ENCODE measurements around the gene ADGRD1.

Gene ADGRD1

DNA sequence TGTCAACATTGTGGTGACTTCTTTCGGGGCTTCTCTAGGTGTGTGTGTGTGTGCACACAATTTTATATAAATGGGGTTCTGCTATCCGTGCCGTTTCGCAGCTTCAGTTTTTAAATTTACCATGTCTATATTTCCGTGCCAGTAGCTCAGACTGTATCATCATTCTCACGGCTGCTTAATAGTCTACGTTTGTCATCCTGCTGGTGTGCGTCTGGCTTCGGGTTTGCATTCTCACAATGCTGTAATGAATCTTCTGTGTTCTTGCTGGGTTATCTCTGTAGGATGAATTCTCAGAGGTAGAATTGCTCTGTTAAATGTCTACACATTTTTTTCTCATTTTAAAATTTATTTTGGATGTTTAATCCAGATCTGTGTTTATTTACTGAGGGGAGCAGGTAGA, 73.6 kb downstream of the ADGRD1 start:
- no peaks in the 10 kb centered on the region for H3K4me1 ChIP-seq (ENCODE audit: insufficient read depth, low read length, severe bottlenecking)
- no peaks in the 10 kb centered on the region for H4K20me1 ChIP-seq (ENCODE audit: insufficient read depth, low read length)
- no peaks in the 10 kb centered on the region for H3K9me3 ChIP-seq (ENCODE audit: low read length)
- no peaks in the 10 kb centered on the region for H3K9me2 ChIP-seq (ENCODE audit: low read depth, low read length)
- H3K79me2 ChIP-seq (ENCODE audit: insufficient read depth, low read length) = no peaks in the 10 kb centered on the region
- no peak overlapping the region for H3K9ac ChIP-seq (ENCODE audit: low read length)
- H3K27me3 ChIP-seq (ENCODE audit: insufficient read depth, low read length) = no peaks in the 10 kb centered on the region
- H3K4me3 ChIP-seq (ENCODE audit: low read depth, low read length, poor library complexity, severe bottlenecking) = no peak overlapping the region
- no peak overlapping the region for H3K27ac ChIP-seq (ENCODE audit: low read depth, low read length, poor library complexity, severe bottlenecking)
- H3K36me3 ChIP-seq (ENCODE audit: insufficient read depth, low read length) = no peaks in the 10 kb centered on the region
- TF ChIP-seq, protein P1, sequence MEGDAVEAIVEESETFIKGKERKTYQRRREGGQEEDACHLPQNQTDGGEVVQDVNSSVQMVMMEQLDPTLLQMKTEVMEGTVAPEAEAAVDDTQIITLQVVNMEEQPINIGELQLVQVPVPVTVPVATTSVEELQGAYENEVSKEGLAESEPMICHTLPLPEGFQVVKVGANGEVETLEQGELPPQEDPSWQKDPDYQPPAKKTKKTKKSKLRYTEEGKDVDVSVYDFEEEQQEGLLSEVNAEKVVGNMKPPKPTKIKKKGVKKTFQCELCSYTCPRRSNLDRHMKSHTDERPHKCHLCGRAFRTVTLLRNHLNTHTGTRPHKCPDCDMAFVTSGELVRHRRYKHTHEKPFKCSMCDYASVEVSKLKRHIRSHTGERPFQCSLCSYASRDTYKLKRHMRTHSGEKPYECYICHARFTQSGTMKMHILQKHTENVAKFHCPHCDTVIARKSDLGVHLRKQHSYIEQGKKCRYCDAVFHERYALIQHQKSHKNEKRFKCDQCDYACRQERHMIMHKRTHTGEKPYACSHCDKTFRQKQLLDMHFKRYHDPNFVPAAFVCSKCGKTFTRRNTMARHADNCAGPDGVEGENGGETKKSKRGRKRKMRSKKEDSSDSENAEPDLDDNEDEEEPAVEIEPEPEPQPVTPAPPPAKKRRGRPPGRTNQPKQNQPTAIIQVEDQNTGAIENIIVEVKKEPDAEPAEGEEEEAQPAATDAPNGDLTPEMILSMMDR (IDR thresholded peaks at IDR 0.05; ENCODE audit: low read length) = no peak
- TF ChIP-seq EZH2 (IDR thresholded peaks at IDR 0.05; ENCODE audit: borderline replicate concordance, low read length) = no peak
- H2AFZ ChIP-seq (ENCODE audit: low read length) = no peak overlapping the region
- no peak overlapping the region for H3K4me2 ChIP-seq (ENCODE audit: low read length)
- H3F3A ChIP-seq (ENCODE audit: insufficient read depth, low read length) = no peaks in the 10 kb centered on the region

DNA sequence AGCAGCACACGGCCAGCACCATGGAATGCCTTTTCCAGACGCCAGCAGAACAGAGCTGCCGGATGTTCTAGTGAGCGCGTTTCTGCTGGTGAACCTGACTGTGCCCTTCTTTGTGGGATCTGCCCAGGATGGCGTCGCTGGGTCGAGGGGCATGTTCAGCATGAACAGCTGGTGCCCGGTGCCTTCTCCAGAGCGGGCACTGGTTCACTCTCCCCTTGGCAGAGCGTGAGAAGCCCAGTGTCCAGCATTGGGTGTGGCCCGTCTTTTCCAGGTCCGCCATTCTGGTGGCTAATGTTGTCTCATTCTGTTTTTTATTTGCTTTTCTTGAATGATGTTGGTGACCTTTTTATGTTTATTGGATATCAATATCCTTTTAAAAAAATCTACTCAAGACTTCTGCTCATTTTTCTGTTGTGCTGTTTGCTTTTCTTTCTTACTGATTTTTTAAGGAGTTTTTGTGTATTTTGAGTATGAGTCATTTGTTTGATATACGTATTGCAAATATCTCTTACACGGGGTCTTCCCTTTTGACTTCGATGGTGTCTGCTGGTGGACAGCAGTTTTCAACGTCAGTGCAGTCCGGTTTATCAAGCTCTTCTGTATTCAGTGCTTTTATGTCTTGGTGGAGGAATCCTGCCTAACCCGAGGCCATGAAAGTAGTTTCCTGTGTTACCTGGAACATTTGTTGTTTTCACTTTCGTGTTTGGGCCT, 74.3 kb downstream of the ADGRD1 start:
- Histone ChIP-seq H2AFZ (ENCODE audit: low read length) (no peak overlapping the region), H3K9me2 (ENCODE audit: low read depth, low read length) (no peaks in the 10 kb centered on the region), H3K4me2 (ENCODE audit: low read length) (no peak overlapping the region), H3K27me3 (ENCODE audit: insufficient read depth, low read length) (no peaks in the 10 kb centered on the region), H3K4me1 (ENCODE audit: insufficient read depth, low read length, severe bottlenecking) (no peaks in the 10 kb centered on the region), H3K4me3 (ENCODE audit: low read depth, low read length, poor library complexity, severe bottlenecking) (no peak overlapping the region), H3K9me3 (ENCODE audit: low read length) (no peaks in the 10 kb centered on the region), H3K79me2 (ENCODE audit: insufficient read depth, low read length) (no peaks in the 10 kb centered on the region), H4K20me1 (ENCODE audit: insufficient read depth, low read length) (no peaks in the 10 kb centered on the region), H3K27ac (ENCODE audit: low read depth, low read length, poor library complexity, severe bottlenecking) (no peak overlapping the region), H3F3A (ENCODE audit: insufficient read depth, low read length) (no peaks in the 10 kb centered on the region), H3K36me3 (ENCODE audit: insufficient read depth, low read length) (no peaks in the 10 kb centered on the region), H3K9ac (ENCODE audit: low read length) (no peak overlapping the region)
- TF ChIP-seq EZH2 (IDR thresholded peaks at IDR 0.05; ENCODE audit: borderline replicate concordance, low read length) = no peak
- TF ChIP-seq, protein P1 (IDR thresholded peaks at IDR 0.05; ENCODE audit: low read length) = no peak

DNA sequence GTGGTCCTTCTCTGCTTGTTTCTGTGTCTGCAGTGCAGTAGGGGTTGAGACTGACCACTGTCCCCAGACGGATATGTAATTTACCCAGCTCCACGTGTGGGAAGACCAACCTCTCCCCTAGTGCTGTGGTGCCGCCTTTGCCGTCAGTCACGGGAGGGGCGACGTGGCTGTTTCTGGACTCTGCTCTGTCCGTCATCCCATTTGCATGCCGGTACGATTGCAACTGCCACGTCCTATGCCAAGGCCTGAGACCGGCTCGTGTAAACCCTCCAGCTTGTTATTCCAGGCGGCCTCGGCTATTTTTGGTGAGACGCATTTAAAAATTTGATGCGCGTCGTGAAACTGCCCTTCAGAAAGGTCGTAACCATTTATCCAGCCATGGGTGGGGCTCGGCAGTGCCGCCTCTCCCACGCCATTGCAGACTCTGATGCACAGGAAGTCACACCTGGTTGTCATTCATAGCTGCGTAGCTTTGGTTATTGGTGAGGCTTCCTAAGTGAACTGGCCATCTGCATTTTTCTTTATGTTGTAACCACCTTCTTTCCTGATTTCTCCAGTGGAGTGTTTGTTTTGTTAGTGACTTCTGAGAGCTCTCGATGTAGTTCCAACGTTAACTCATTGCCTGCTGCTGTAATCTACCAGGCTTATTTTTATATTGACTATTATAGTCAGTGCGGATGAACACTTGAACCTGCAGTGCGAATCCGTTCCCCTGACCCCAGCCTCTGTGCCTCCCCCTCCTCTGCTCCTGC, 75.1 kb downstream of the ADGRD1 start:
- Histone ChIP-seq H3K9me2 (ENCODE audit: low read depth, low read length) (no peaks in the 10 kb centered on the region), H3K36me3 (ENCODE audit: insufficient read depth, low read length) (no peaks in the 10 kb centered on the region), H3K9ac (ENCODE audit: low read length) (no peak overlapping the region), H3K4me2 (ENCODE audit: low read length) (no peak overlapping the region), H3K4me3 (ENCODE audit: low read depth, low read length, poor library complexity, severe bottlenecking) (no peak overlapping the region), H2AFZ (ENCODE audit: low read length) (no peak overlapping the region), H3K79me2 (ENCODE audit: insufficient read depth, low read length) (no peaks in the 10 kb centered on the region), H4K20me1 (ENCODE audit: insufficient read depth, low read length) (no peaks in the 10 kb centered on the region), H3K9me3 (ENCODE audit: low read length) (no peaks in the 10 kb centered on the region), H3K27me3 (ENCODE audit: insufficient read depth, low read length) (no peaks in the 10 kb centered on the region), H3K4me1 (ENCODE audit: insufficient read depth, low read length, severe bottlenecking) (no peaks in the 10 kb centered on the region), H3K27ac (ENCODE audit: low read depth, low read length, poor library complexity, severe bottlenecking) (no peak overlapping the region), H3F3A (ENCODE audit: insufficient read depth, low read length) (no peaks in the 10 kb centered on the region)
- no peak for TF ChIP-seq EZH2 (IDR thresholded peaks at IDR 0.05; ENCODE audit: borderline replicate concordance, low read length)
- TF ChIP-seq, protein P1 (IDR thresholded peaks at IDR 0.05; ENCODE audit: low read length) = no peak

Measured in OCI-LY1 (cell line).